ENCODE data around the gene RPTOR.

DNA sequence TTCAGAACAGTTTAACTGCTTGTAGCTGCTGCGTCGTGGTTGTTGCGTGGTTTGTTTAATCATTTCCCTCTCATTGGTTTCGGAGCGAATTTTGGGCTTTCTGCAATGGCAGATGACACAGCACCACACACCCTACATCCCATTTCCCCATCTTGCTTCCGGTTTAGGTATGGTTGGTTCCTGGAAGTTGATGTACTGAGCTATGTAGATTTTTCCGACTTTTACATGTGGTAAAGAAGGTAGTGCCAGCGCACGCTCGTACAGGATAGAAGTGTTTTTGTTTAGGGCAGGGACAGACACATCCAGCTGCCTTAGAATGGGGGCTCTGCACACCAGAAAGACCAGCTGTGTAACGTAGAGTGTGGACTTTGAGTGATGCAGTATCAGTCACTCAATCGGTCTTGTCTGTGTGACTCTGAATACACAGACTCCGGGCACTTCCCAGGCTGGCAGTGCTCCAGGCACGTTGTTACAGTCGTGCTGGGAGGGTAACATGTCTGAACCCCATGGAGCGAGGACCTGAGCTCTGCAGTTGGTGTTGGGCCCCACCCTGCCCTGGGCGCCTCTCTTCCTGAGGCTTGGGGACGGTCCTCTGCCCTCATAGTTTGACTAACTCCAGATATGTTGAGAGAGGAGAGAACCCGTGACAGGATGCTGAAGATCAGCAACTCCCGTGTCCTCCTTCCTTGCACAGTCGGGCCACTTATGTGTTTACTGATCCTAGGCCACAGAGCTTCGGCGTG, 275.0 kb downstream of the RPTOR start:
- TF ChIP-seq, protein P1, sequence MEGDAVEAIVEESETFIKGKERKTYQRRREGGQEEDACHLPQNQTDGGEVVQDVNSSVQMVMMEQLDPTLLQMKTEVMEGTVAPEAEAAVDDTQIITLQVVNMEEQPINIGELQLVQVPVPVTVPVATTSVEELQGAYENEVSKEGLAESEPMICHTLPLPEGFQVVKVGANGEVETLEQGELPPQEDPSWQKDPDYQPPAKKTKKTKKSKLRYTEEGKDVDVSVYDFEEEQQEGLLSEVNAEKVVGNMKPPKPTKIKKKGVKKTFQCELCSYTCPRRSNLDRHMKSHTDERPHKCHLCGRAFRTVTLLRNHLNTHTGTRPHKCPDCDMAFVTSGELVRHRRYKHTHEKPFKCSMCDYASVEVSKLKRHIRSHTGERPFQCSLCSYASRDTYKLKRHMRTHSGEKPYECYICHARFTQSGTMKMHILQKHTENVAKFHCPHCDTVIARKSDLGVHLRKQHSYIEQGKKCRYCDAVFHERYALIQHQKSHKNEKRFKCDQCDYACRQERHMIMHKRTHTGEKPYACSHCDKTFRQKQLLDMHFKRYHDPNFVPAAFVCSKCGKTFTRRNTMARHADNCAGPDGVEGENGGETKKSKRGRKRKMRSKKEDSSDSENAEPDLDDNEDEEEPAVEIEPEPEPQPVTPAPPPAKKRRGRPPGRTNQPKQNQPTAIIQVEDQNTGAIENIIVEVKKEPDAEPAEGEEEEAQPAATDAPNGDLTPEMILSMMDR (tag by site-specific recombination; IDR thresholded peaks at IDR 0.05), result no peak
- TF ChIP-seq, protein P2, sequence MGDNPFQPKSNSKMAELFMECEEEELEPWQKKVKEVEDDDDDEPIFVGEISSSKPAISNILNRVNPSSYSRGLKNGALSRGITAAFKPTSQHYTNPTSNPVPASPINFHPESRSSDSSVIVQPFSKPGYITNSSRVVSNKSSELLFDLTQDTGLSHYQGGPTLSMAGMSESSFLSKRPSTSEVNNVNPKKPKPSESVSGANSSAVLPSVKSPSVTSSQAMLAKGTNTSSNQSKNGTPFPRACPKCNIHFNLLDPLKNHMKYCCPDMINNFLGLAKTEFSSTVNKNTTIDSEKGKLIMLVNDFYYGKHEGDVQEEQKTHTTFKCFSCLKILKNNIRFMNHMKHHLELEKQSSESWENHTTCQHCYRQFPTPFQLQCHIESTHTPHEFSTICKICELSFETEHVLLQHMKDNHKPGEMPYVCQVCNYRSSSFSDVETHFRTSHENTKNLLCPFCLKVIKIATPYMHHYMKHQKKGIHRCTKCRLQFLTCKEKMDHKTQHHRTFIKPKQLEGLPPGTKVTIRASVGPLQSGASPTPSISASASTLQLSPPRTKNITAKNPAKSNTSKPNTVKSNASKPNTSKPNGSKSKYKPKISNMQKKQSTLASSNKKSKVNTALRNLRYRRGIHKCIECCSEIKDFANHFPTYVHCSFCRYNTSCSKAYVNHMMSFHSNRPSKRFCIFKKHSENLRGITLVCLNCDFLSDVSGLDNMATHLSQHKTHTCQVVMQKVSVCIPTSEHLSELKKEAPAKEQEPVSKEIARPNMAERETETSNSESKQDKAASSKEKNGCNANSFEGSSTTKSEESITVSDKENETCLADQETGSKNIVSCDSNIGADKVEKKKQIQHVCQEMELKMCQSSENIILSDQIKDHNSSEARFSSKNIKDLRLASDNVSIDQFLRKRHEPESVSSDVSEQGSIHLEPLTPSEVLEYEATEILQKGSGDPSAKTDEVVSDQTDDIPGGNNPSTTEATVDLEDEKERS (tag by site-specific recombination; IDR thresholded peaks at IDR 0.05), result no peak
- TF ChIP-seq ZNF138 (tag by site-specific recombination; IDR thresholded peaks at IDR 0.05; ENCODE audit: borderline replicate concordance) (no peak), ZSCAN23 (tag by site-specific recombination; IDR thresholded peaks at IDR 0.05) (no peak)
